Stimulated activated CD4-positive, alpha-beta T cell treated with anti-CD3 and anti-CD28 coated beads, Interleukin-4, amount 100 ng/mL, for 24 hours (primary cell): Measurements from ENCODE around the gene SLC44A2.

Source experiments
- DNase-seq: peaks from one replicate; pipeline ENCODE4 v3.0.0-alpha.2; 2020

The SLC44A2 gene

GRCh38 chr19:10625003-10625761 lies at the start of gene SLC44A2:
SLC44A2 (plus strand) TSS chr19:10625553; CDS start chr19:10625634, 81 bp downstream.
- DNase-seq, result no peak

DNA sequence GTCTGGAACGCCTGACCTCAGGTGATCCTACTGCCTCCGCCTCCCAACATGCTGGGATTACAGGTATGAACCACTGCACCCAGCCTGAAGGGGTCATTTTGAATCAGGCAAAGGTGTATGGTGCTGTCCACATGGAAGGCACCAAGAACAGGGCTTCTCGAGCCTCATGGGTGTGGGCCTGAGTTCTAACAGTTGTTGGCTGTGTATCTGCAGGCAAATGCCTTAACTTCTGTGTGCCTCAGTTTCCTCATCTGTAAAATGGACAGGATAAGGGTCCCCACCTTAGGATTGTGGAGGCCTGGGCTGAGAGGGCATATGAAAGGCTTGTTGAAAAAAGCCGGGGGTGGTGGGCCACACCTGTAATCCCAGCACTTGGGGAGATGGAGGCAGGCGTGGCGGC lies 47.4 kb upstream of the SLC44A2 start:
- DNase-seq, result no peak

- DNase-seq, result peak; percentile 92
Measured at GRCh38 chr19:10580979-10581631, 44.2 kb upstream of the SLC44A2 start.

DNA sequence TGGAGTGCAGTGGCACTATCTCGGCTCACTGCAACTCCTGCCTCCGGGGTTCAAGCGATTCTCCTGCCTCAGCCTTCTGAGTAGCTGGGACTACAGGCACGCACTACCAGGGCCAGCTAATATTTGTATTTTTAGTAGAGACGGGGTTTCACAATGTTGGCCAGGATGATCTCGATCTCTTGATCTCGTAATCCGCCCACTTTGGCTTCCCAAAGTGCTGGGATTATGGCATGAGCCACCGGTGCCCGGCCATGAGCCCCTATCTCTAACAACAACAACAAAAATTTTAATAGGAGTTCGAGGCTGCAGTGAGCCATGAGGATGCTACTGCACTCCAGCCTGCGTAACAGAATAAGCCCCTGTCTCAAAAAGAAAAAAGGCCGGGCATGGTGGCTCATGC lies 43.3 kb upstream of the SLC44A2 start:
- DNase-seq, result no peak

DNA sequence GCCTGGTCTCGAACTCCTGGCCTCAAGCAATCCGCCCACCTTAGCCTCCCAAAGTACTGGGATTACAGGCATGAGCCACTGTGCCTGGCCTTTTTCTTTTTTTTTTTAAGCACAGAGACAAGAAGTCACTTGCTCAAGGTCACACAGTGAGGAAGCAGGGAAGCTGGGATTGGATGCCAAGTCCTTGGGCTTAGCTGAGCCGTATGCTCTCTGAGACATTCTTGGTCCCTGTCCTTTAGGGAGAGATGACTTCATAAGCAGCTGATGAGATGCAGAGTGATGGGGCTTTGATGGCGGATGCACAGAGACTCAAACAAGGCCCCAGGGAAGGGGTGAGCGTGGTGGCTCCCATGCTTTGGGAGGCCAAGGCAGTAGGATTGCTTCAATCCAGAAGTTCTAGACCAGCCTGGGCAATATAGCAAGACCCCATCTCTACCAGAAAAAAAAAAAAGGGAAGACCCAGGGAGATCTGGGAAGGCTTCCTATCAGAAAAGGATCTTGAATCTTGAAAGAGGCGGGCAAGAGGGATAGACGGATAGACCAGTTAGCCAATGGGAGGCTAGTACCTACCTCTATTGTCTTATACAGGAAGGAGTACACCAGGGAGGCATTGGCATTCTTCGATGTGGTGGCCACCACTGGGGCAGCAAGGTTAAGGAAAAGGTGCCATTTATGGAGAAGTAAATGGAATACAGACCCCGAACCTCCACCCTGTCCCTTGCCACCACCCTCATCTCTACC lies 42.1 kb upstream of the SLC44A2 start:
- no peak for DNase-seq

DNA sequence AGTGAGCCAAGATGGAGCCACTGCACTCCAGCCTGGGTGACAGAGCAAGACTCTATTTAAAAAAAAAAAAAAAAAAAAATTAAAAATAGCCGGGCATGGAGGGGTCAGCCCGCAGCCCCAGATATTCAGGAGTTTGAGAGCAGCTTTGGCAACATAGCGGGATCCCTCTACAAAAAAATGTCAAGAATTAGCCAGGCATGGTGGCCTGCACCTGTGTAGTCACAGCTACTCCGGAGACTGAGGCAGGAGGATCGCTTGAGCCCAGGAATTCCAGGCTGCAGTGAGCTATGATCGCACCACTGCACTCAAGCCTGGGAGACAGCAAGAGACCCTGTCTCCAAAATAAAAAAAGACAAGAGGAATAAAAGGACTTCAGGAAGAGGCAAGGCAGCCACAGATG lies 39.0 kb upstream of the SLC44A2 start:
- no peak for DNase-seq

- DNase-seq, result no peak
Measured at GRCh38 chr19:10587022-10587838, 38.1 kb upstream of the SLC44A2 start, which contains the start of gene AP1M2. AP1M2 (minus strand) TSS chr19:10587312; CDS start chr19:10587231, 81 bp downstream.

DNA sequence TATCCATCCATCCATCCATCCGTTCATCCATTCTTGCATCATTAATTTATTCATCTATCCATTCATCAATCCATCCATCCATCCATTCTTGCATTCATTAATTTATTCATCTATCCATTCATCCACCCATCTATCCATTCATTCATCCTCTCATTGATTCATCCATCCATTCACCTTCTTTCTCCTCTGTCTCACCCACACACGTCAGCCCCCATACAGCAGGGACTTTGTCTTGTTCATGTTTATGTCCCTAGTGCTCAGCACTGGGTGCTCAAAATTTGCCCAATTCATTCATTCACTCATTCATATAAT lies 37.6 kb upstream of the SLC44A2 start:
- DNase-seq, result no peak

GRCh38 chr19:10593148-10593547 lies 32.2 kb upstream of the SLC44A2 start:
- no peak for DNase-seq

DNA sequence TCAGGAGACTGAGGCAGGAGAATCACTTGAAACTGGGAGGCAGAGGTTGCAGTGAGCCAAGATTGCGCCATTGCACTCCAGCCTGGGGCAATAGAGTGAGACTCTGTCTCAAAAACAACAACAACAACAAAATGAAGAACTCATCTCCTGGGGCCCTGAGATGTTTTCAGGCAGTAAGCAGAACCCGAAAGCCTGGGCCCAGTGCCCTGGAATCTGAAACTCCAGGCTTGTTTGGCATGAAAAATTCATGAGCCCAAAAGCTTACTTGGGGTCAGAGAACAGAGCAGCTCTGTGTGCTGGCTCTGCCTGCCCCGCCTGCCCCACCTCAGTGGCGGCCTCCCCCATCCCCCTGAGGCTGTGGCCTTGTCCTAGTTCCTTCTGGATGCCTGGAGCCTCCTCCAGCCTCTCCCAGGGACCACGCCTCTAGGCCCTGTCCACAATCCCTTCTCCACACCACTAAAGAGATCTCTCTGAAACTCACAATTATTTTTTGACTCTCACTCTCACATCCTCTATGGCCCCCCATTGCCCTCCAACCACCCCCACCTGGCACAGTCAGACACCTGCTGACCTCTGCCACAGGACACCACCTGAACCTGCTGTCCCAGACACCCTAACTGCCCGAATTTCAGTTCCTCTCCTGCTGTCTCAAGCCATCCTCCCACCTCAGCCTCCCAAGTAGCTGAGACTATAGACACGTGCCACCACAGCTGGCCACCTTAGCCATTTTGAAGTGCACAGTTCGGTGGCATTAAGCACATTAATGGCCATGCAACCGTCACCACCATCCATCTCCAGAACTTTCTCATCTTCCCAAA lies 31.3 kb upstream of the SLC44A2 start:
- no peak for DNase-seq

- no peak for DNase-seq
Measured at GRCh38 chr19:10600149-10600548, 25.2 kb upstream of the SLC44A2 start.

GRCh38 chr19:10601999-10602329 lies 23.4 kb upstream of the SLC44A2 start:
- no peak for DNase-seq

GRCh38 chr19:10602330-10603083 lies 22.8 kb upstream of the SLC44A2 start:
- peak; percentile 85 for DNase-seq

DNA sequence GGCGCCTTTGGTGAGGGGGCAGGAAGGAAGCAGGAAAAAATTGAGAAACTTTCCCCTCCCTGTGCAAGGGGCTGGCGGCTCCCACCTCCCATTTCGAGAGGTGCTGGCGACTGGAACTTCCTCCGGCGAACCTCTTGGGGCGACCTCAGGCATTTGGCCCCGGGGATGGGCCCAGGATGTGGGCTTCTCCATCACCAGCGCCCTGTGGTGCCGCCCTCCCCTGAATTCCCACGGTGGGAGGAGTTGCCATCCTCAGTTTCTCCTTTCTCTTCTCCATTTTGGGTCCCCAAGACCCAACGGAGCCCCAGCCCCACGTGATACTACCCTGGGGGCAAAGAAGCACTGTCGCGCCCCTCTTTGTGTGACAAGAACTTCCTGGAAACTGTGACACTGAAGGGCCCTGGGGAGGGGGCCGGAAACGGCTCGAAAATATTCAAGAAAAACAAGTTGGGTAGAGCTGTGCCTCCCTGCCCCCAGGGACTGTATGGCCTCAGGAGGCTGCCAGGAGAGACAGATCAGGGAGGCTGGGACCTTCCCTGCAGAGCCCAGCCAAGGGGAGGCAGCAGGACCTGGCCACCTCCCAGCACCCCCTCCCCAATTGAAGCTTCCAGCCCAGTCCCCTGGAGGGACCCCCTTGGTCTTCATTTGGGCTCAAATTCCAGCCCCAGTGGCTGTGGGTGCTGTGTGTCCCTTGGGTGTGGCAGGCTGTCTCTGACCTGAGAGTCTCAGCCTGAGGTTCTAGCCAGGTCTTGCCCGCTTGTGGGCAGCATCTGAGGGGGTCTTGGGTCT lies 22.1 kb upstream of the SLC44A2 start:
- peak; percentile 77 for DNase-seq

- DNase-seq, result peak; percentile 32
Measured at GRCh38 chr19:10603873-10604459, 21.4 kb upstream of the SLC44A2 start.

GRCh38 chr19:10604460-10604980 lies 20.8 kb upstream of the SLC44A2 start:
- no peak for DNase-seq

GRCh38 chr19:10611907-10612306 lies 13.4 kb upstream of the SLC44A2 start:
- DNase-seq, result no peak

DNA sequence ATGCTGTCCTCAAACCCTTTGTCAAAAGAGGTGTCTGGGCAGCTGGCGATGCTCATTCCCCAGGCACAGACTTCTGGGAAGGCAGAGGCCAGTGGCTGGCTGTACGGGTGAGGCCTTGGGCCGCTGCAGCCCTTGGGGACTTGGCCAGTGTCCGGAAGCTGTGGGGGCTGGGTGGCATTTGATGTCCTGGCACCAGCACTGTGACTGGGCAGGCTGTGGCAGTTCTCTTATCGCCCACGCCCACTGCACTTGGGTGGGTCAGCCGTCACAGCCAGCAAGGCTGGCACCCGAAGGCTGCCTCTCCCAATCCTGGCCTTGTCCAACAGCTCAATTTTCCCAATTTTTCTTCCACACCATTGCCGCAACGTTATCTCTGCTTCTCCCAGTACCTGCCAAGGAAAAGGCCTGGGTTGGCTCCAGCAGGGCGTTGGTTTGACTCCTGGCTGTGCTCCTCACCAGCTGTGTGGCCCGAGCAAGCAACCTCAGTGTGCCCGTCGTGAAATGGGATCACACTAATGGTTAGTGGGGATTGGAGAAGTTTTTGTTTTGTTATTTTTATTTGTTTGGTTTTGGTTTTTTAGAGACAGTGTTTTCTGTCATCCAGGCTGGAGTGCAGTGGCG lies 12.7 kb upstream of the SLC44A2 start:
- DNase-seq, result no peak

GRCh38 chr19:10615429-10616023 lies 9.8 kb upstream of the SLC44A2 start:
- DNase-seq, result no peak
